GM19238 (cell line): Measurements from ENCODE around the gene TMEM271.

Experiments
- DNase-seq: peaks from one replicate; pipeline ENCODE4 v3.0.0; 2011; ENCODE audit warnings: low spot score; ENCODE audit not compliant: insufficient read length

The TMEM271 gene

DNA sequence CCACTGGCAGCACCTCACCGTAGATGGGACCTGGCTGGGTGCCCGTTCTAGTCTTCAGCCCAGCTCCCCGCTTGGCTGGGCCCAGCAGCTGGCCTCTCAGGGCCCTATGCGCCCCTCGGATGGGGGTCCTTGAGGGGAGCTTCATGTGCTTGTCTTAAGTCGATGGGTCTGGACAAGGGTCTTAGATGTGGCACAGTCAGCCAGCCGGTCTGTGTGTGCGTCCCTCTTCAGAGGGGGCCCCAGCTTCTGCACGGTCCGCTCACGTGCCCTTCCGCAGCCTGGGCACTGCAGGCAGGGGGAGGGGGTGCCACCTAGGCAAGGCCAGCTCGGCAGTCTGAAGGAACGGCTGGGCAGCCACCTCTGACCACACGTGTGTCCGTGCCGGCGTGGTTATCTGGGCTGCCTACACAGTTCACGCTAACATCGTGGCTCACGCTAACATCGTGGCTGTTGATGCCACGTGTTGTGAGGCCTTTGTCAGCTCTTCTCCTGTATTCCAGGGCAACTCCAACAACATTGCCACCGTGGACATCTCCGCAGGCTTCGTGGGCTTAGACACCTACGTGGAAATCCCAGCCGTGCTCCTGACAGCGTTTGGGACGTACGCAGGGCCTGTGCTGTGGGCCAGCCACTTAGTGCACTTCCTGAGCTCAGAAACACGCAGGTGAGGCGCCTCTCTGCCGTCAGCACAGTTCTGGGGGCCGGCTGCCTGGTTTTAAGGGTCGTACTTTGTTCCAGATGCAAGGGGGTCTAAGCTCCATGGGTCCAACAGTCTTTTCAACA lies 42.6 kb downstream of the TMEM271 start:
- no peak for DNase-seq

DNA sequence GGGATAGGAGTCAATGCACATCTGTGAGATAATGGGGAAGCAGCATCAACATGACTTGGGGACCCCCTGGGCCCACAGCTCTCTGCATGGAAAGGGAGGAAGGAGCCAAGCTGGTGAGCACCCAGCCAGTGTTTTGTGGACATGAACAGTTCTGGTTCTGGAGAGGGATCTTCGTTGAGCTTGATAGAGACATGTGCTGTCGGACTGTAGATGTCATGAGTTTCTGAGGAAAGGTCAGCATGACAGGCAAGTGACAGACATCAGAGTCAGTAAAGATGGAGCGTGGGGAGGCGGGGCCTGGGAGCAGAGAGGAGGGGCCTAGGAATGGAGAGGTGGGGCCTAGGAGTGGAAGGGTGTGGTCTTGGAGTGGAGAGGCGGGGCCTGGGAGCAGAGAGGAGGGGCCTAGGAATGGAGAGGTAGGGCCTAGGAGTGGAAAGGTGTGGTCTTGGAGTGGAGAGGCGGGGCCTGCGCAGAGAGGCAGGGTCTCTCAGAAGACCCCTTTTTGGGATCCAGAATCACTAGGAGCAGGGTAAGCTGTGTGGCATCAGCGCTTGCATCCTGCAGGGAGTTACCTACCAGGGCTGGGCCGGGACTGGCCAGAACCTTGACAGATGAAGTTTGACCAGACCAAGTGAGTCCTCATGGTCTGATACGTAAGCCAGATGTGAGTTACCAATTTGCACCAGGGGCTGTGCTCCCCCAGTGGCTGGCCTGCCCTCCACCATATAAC lies 43.3 kb downstream of the TMEM271 start:
- no peak for DNase-seq

DNA sequence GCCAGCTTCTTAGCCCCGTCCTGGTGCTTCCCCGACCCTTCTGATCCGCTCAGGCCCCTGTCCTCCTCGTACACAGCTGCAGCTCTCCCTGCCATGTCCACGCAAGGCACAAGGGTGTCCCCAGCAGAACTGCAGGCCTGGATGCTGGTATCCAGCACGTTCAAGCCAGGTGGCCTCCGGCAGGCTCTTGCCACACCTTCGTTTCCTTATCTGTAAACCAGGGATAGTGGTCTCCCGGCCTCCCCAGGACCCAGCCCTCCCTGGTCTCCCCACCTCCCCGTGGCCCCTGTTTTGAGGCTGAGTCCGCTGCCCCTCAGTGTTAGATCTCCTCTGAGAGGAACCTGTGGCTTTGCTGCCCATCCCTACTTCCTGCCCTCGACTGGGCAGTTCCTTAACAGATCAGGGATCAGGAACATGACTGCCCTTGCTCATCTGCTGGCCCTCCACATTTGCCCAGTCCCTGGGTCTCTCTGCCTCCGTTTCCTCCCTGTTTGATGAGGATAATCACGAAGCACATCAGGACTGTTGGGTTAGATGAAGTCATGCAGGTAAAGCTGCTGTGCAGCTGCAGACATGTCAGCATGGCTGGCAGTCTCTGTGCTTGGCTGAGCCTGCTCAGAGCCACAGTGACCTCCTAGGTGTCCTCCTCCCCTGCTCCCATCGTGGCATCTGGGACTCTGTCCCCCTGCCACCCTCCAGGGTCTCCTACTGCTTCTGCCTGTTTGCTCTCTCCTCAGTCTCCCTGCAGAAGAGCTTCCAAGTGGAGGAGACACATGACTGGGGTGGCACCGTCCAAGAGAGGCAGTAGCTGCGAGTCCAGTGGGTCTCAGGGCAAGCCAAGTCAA lies 44.2 kb downstream of the TMEM271 start:
- no peak for DNase-seq

DNA sequence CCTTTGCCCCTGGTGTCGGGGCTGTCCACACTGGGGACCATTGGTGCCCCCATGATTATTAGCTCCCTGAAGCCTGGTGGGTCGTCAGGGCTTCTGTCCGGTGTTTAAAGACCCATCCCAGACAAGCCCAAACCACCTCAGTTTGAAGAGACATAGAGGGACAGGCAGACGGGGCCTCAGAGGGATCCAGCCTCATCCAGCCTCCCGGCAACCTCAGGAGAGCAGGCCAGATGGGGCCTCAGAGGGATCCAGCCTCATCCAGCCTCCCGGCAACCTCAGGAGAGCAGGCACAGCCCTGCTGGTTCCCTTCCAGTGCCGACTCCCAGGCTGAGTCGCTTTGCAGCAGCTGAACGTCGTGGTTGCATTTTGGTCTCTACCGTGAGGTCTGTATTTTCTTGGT lies 45.0 kb downstream of the TMEM271 start:
- DNase-seq: no peak

DNA sequence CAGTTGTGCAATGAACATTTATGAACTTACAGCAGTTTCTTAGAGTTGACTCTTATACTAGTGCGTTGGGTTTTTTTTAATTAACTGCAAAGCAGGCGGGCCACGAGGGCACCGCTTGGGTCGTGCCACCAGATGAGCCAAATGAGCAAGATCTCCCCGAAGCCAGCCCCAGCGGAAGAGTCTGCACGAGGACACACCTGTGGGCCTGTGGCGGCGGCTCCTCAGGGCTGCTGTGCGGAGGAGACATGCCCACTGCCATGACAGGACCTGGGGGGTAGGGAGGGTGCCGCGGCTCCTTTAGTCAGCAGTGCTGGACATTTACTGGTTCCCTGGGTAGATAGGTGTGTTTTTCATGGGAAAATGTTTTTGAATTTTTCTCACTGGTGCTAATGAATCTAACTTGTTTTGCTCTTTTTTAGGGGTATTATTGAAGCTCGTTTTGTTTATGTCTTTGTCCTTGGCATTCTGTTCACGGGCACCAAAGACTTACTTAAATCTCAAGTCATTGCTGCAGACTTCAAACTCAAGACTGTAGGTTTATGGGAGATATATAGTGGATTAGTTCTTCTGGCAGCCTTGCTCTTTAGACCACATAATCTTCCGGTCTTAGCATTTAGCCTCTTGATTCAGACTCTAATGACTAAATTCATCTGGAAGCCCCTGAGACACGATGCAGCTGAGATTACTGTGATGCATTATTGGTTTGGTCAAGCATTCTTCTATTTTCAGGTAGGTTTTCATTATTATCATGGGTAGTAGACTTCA lies 45.9 kb downstream of the TMEM271 start:
- DNase-seq: no peak

DNA sequence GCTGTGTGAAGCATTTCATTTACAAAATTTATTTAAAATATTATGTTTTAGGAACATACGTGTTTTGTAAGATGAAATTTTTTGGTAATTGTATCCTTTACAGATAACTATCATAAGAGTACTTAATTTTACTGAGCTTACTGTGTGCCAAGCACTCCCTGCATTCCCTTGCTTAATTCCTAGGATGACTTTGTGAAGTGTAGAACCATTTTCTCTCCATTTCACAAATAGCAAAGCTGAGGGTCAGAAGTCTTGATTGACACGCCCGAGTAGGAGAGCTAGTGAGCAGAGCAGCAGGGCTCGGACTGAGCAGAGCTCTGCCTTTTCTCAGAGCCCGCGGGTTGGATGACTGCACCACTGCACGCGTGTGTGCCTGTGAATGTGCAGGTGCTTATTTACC lies 46.5 kb downstream of the TMEM271 start:
- DNase-seq: no peak

DNA sequence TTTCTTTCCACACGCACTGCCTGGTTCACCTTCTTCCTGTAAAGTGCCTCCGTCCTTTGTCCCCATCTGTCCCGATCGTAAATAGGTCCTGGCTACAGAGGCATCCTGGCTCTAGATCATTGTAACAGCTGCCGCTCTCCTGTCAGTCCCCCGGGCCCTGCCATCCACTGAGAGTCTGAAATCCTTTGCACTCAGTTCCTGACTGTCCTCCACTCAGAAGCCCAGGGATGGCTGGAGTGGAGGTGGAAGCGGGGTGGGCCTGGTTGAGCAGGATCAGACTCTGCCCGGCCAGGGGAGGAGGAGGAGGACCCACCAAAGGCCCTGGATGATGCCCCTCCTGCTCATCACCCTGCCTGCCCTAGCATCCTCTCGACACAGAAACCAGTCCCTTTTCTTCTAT lies 47.3 kb downstream of the TMEM271 start:
- no peak for DNase-seq

DNA sequence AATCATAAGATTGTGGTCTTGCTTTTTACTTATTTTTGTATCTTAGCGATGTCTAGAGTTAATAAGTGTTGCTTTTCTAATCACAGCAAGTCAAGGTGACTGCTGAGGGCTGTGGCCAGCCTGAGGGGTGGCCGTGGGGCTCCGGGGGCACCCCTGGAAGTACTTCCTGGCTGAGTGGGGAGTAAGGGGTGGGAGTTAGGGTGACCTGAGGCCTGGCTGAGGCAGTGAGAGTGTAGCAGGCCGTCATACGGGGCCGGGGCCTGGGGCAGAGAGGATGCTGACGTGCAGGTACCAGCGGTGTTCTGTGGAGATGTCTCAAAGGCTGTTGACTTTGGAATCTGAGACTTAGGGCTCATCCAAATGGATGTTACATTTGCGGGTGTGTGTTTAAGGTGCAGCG lies 47.8 kb downstream of the TMEM271 start:
- DNase-seq: no peak

DNA sequence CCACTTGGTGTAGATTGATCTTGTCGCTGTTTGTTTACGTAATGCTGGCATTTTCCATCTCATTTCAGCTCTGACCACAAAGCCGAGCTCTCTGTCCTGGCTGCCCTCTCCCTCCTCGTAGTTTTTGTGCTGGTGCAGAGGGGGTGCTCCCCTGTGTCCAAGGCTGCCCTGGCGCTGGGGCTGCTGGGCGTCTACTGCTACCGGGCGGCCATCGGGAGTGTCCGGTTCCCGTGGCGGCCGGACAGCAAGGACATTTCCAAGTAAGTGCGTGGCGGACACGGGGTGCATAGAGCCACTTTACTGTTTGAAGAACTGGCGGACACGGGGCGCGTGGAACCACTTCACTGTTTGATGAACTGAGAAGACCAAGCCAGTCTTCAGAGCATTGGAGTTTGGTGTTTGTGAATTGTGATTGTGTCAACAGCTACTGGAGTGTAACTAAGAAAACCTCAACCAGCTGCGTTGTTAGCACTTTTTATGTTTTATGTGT lies 49.1 kb downstream of the TMEM271 start:
- DNase-seq: no peak

DNA sequence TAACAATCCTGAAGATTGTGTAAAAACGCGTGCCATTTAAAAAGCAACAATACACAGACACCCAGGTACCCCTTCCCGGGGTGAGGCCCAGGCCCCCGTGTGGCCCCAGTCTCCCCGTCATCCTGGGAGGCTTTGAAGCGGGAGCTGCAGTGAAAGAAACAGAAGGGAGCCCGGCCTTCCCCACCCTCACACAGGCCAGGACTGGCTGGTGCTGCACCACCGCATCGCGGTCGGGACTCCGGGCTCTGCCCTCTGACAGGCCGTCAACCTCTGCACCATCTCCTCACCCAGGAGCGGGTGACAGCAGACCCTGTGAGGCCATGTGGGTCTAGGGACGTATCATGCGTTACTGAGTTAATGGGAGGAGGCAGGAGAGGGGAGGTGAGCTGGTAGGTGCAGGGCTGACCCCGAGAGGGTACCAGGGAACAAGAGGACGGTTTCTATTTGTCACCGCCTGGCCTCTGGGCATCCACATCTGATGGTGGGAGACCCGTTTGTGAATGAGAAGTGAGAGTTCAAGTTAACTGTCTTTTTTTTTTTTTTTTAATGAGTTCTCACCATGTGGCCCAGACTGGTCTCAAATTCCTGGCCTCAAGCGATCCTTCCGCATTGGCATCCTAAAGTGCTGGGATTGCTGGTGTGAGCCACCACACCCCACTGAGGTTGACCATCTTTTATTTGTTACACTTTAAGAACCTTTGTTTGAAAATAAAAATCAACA lies 49.7 kb downstream of the TMEM271 start:
- no peak for DNase-seq

DNA sequence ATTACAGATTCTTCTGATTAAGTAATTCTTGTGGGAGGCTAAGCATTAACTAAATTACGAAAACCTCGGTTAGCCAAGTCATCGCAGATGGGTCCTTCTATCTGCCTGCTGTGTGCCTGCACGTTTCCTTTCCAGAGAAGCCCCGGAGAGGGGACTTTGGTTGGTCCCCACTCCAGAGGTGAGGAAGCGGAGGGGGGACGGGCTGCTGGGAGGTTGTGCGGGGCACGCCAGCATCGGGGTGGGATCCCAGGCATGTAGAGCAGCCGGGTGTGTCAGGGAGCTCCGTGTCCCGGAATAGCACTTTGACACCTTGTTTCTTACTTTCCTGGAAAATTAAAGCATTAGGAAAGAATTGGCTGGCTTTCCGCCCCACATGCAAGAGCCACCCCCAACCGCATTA lies 50.4 kb downstream of the TMEM271 start:
- DNase-seq: no peak

DNA sequence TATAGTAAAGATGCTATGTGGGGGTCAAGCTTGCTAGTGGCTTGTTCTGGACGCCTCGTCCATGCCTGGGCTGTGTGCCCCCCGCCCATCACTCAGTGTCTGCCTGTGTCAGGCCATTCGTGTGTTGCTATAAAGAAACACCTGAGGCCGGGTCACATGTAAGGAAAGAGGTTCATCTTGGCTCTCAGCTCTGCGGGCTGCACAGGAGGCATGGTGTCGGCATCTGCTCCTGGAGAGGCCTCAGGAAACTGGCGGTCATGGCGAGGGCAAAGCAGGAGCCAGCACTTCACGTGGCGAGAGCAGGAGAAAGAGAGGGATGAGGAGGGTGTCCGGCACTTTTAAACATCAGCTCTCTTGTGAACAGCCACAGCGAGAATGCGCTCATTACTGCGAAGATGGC lies 51.9 kb downstream of the TMEM271 start:
- no peak for DNase-seq
